ENCODE measurements around the gene ADGRV1.

GRCh38 chr5:90868799-90869198, 310.2 kb downstream of the ADGRV1 start:
- TF ChIP-seq EZH2 (IDR thresholded peaks at IDR 0.05; ENCODE audit: borderline replicate concordance, low read depth, low read length, severe bottlenecking) (no peak), CTCF (IDR thresholded peaks at IDR 0.05; ENCODE audit: borderline replicate concordance, extremely low read depth, low read length, poor library complexity, severe bottlenecking) (no peak)

Measured in DND-41 (cell line).